Chondrocyte (in vitro differentiated cells): ENCODE data around the gene NTSR1. TPM values are rescaled to one million over a fixed set of nuclear protein-coding genes. Genes with fewer than 3 reads are reported as not detected.

Experiments
- DNase-seq: peaks from one replicate; pipeline ENCODE4 v3.0.0; 2021; ENCODE audit warnings: mixed read lengths, low spot score
- H3K27ac Mint-ChIP-seq: one replicate; pipeline ENCODE4 v1.8.0; 2021; ENCODE audit warnings: mild to moderate bottlenecking, moderate library complexity, mixed read lengths; ENCODE audit not compliant: unreplicated experiment
- H3K27me3 Mint-ChIP-seq: 2 replicates; pipeline ENCODE4 v1.8.0; 2021; ENCODE audit warnings: low read depth, mixed read lengths
- H3K36me3 Mint-ChIP-seq: 2 replicates; pipeline ENCODE4 v1.8.0; 2021; ENCODE audit warnings: low read depth, mixed read lengths
- H3K4me1 Mint-ChIP-seq: 2 replicates; pipeline ENCODE4 v1.8.0; 2021; ENCODE audit warnings: low read depth, mild to moderate bottlenecking, mixed read lengths
- H3K4me3 Mint-ChIP-seq: one replicate; pipeline ENCODE4 v1.8.0; 2021; ENCODE audit warnings: mild to moderate bottlenecking, moderate library complexity, mixed read lengths; ENCODE audit not compliant: unreplicated experiment
- H3K9me3 Mint-ChIP-seq: 2 replicates; pipeline ENCODE4 v1.8.0; 2021; ENCODE audit warnings: low read depth, mixed read lengths
- total RNA-seq: library from RNA; stranded (reverse); gene quantifications from 3 replicates; pipeline ENCODE4 v1.2.1, GENCODE V29; 2021
- TF ChIP-seq, protein P1 (sequence below): fragments of 200-600 bp; sonication (generic); IDR thresholded peaks from 2 replicates; pipeline ENCODE4 v1.5.0; 2021; ENCODE audit warnings: antibody characterized with exemption, mild to moderate bottlenecking, moderate library complexity

NTSR1 gene
- total RNA-seq, 1 donor from 2014 or later: not detected

DNA sequence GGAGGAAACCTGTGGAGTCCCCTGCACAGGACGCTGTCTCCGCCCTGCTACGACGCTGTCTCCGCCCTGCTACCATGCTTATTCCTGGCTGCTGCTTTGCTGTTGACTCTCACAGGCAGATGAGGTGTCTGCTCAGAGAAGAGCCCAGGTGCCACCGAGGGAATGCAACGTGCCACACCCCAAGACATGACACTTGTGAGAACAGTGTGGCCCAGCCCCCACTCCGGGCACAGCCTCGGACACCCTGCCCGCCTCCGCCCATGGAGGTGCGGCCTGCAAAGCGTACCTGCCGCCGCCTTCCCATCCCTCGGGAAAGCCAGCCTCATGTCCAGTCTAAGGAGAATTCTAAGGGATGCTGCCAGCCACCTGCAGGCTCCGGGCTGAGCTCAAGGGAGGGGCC lies 72.1 kb downstream of the NTSR1 start:
- TF ChIP-seq, protein P1, sequence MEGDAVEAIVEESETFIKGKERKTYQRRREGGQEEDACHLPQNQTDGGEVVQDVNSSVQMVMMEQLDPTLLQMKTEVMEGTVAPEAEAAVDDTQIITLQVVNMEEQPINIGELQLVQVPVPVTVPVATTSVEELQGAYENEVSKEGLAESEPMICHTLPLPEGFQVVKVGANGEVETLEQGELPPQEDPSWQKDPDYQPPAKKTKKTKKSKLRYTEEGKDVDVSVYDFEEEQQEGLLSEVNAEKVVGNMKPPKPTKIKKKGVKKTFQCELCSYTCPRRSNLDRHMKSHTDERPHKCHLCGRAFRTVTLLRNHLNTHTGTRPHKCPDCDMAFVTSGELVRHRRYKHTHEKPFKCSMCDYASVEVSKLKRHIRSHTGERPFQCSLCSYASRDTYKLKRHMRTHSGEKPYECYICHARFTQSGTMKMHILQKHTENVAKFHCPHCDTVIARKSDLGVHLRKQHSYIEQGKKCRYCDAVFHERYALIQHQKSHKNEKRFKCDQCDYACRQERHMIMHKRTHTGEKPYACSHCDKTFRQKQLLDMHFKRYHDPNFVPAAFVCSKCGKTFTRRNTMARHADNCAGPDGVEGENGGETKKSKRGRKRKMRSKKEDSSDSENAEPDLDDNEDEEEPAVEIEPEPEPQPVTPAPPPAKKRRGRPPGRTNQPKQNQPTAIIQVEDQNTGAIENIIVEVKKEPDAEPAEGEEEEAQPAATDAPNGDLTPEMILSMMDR: no peak
- no peaks in the 10 kb centered on the region for H3K9me3 Mint-ChIP-seq

DNA sequence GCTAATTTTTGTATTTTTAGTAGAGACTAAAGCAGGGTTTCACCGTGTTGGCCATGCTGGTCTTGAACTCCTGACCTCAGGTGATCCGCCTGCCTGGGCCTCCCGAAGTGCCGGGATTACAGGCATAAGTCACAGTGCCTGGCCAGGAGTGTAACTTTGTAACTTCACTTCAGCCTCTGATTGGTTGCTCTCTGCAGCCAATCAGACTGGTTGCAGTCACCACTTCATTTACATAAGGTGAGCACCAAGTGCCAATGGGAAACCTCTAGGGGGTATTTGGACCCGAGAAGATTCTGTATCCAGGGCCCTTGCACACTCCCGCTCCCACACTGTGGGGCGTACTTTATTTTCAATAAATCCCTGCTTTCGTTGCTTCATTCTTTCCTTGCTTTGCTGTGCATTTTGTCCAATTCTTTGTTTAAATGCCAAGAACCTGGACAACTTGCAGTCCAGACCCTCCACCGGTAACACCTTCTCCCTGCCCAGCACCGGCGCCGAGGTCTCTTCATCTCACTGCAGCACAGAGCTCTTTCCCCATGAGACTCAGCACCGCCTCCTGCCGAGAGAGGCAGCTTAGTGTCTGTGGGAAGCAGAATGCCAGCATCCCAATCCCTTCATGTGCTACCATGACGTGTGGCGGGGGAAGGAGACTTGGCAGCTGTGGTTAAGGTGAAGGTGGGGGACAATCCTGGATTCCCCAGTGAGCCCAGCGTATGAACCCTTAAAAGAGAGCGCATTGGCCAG lies 73.7 kb downstream of the NTSR1 start:
- no peak overlapping the region for H3K27ac Mint-ChIP-seq
- no peak for DNase-seq

More for the DNA sequence above, 72.1 kb downstream of the NTSR1 start:
- DNase-seq: no peak
- no peaks in the 10 kb centered on the region for H3K4me1 Mint-ChIP-seq
- no peak overlapping the region for H3K4me3 Mint-ChIP-seq
- H3K27me3 Mint-ChIP-seq: peaks cover 5% of the 10 kb centered on the region
- H3K27ac Mint-ChIP-seq: no peak overlapping the region
- no peaks in the 10 kb centered on the region for H3K36me3 Mint-ChIP-seq

DNA sequence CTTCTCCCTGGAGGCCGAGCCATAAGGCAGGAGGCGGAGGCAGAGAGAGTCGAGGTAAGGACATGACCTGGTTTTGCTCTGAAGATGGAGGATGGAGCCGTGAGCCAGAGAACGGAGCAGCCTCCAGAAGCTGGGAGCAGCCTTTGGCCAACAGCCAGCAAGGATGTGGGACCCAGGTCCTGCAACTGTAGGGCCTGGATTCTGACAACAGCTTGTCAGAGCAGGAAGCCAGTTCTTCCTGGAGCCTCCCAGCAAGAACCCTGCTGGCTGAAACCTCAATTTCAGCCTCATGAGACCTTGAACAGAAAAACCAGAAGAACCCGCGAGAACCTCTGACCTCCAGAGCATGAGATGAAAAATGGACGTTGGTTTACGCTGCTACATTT lies 74.2 kb downstream of the NTSR1 start:
- peaks cover 6% of the 10 kb centered on the region for H3K27me3 Mint-ChIP-seq
- H3K9me3 Mint-ChIP-seq: no peaks in the 10 kb centered on the region
- H3K36me3 Mint-ChIP-seq: no peaks in the 10 kb centered on the region
- TF ChIP-seq, protein P1: no peak
- no peaks in the 10 kb centered on the region for H3K4me1 Mint-ChIP-seq
- DNase-seq: no peak
- H3K27ac Mint-ChIP-seq: no peak overlapping the region
- no peak overlapping the region for H3K4me3 Mint-ChIP-seq

More for the DNA sequence above, 73.7 kb downstream of the NTSR1 start:
- no peaks in the 10 kb centered on the region for H3K36me3 Mint-ChIP-seq
- H3K9me3 Mint-ChIP-seq: no peaks in the 10 kb centered on the region
- no peaks in the 10 kb centered on the region for H3K4me1 Mint-ChIP-seq
- no peak overlapping the region for H3K4me3 Mint-ChIP-seq
- peaks cover 4% of the 10 kb centered on the region for H3K27me3 Mint-ChIP-seq
- TF ChIP-seq, protein P1: no peak

DNA sequence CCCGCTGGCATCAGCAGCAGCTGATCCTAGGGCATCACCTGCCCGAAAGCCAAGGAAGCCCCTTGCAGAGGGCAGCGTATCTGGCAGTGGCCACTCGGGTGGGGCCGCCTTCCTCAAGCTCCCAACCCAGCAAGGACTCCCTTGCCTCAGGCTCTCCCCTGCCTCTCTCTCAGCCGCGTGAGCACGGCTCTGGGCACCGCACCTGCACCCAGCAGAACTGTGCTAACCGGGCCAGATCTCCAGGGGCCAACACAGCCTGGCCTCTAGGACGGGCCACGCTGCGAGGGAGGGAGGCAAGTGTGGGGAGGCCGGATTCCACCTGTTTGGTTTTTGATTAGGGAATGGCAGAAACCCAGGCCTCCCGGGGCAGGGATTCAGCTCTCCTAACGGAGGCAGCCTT lies 75.9 kb downstream of the NTSR1 start:
- Mint-ChIP-seq H3K4me3 (no peak overlapping the region), H3K27ac (no peak overlapping the region), H3K4me1 (no peaks in the 10 kb centered on the region), H3K27me3 (peaks cover 4% of the 10 kb centered on the region), H3K9me3 (no peaks in the 10 kb centered on the region), H3K36me3 (no peaks in the 10 kb centered on the region)
- TF ChIP-seq, protein P1: no peak
- no peak for DNase-seq

DNA sequence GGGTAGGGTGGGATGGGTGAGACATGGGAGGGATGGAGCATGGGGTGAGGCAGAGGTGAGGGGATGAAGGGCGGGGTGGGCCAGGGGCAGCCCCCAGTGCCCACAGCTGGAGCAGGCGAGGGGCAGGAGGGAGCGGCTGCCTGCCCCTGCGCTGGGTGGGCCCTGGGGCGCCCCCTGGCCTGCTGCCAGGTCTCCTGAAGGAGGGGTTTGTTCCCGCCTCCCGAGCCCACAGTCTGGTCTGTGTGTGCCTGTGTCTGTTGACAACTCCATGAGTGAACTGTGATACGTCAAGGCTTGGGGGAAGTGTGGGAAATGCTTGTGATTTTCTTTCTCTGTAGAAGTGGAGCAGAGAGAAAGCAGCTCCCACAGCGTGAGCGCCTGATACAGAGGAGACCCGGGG lies 76.8 kb downstream of the NTSR1 start:
- TF ChIP-seq, protein P1: no peak
- Mint-ChIP-seq H3K4me3 (no peak overlapping the region), H3K27ac (no peak overlapping the region), H3K36me3 (no peaks in the 10 kb centered on the region), H3K9me3 (no peaks in the 10 kb centered on the region), H3K4me1 (no peaks in the 10 kb centered on the region), H3K27me3 (peaks cover 4% of the 10 kb centered on the region)
- DNase-seq: no peak
